ENCODE measurements around the gene PPDPF. TPM values are rescaled to one million over a fixed set of nuclear protein-coding genes. Genes with fewer than 3 reads are reported as not detected.

The PPDPF gene
- total and polyA plus RNA-seq, 2 donors (not counting 1 experiment from before 2014, with no cell fraction given), result 93.5 to 162 TPM

GRCh38 chr20:63542031-63542559 is 21.5 kb downstream of the PPDPF start:
- Mint-ChIP-seq H3K4me3 (peak overlapping the region; percentile 72), H3K4me1 (peaks cover 60% of the 10 kb centered on the region), H3K27me3 (no peaks in the 10 kb centered on the region), H3K9me3 (ENCODE audit: insufficient read depth) (no peaks in the 10 kb centered on the region), H3K27ac (peak overlapping the region; percentile 90)
- peak overlapping the region; percentile 56 for H3K4me2 ChIP-seq (replicated peaks; ENCODE audit: low read depth, low read length, poor library complexity, severe bottlenecking)
- ATAC-seq (ENCODE audit: low read depth) (no peak), DNase-seq (peak; percentile 45)
- H3K27ac ChIP-seq (ENCODE audit: low read length in 2 of 2), result peak overlapping the region; percentile 67 to 78
- WGBS (ENCODE audit: insufficient coverage), result 76% methylated on average over 34 of the region's 36 CpGs
- H3K36me3 ChIP-seq (replicated peaks in 1 of 2; ENCODE audit: control extremely low read depth in 1 of 2, control insufficient read depth in 1 of 2, extremely low read depth in 1 of 2, insufficient read depth in 2 of 2, low read length in 1 of 2), result no peaks in the 10 kb centered on the region
- TF ChIP-seq CTCF (IDR thresholded peaks at IDR 0.05) (no peak), EZH2 (IDR thresholded peaks at IDR 0.05; ENCODE audit: borderline replicate concordance, insufficient read depth, low read depth, low read length, poor library complexity, severe bottlenecking) (no peak)
- CTCF ChIA-PET, result interaction anchor here (0.9 to 2.8 kb wide), 4 partner anchors 10 to 166 kb away, joined by 3 to 10 read pairs (median 4); partner anchors contain the start of genes ARFRP1 and ZGPAT
- H3K4me3 ChIP-seq (ENCODE audit: control extremely low read depth in 1 of 5, extremely low read depth in 1 of 5, insufficient read depth in 1 of 5, low read depth in 2 of 5, low read length in 4 of 5), result peak overlapping the region in 2 of 5 experiments; percentile 13 to 39
- H3K27me3 ChIP-seq (replicated peaks in 1 of 4; ENCODE audit: control extremely low read depth in 1 of 4, control insufficient read depth in 3 of 4, insufficient read depth in 4 of 4, low read length in 3 of 4), result no peaks in the 10 kb centered on the region
- no peak overlapping the region for H2AFZ ChIP-seq (ENCODE audit: insufficient read depth, low read depth, low read length, poor library complexity, severe bottlenecking)
- POLR2A ChIA-PET, result interaction anchor here (0.6 to 2.1 kb wide), 11 partner anchors 11 to 399 kb away, joined by 3 to 11 read pairs (median 5); partner anchors contain the start of genes FNDC11 and GMEB2
- peak overlapping the region; percentile 35 for H3K9ac ChIP-seq (ENCODE audit: low read length)
- intact Hi-C loops (cut with micrococcal nuclease), result loop anchor here (1.0 kb wide), 1 partner anchor 11 kb away; no protein-coding TSS in a partner anchor
- H3K4me1 ChIP-seq (ENCODE audit: control insufficient read depth in 2 of 2, insufficient read depth in 2 of 2, low read length in 2 of 2), result peaks cover 50 to 80% of the 10 kb centered on the region in 2 donors
- H3K9me3 ChIP-seq (ENCODE audit: control extremely low read depth in 1 of 3, control insufficient read depth in 2 of 3, insufficient read depth in 1 of 3, low read length in 2 of 3), result no peaks in the 10 kb centered on the region
- H3K79me2 ChIP-seq (ENCODE audit: control insufficient read depth, insufficient read depth, low read length), result no peaks in the 10 kb centered on the region
- no peaks in the 10 kb centered on the region for H4K20me1 ChIP-seq (ENCODE audit: control insufficient read depth, insufficient read depth, low read length, poor library complexity, severe bottlenecking)

DNA sequence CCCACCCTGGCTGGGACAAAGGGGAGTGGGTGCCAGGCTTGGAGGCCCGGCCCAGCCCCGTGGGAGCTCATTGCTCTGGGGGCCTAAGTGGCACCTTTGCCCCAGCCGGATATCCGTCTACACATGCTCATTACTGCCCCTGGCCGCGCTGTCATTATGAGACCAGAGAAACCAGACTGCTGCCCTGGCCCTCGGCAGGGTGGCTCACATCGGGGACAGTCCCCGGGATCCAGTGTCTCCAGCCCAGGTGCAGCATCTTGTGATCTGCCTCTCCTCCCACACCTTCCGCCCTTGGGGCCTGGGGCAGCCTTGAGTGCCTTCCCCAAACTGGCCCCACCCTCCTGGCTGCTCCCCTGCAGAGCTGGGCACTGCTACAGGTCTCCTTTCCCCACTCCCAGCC is 22.1 kb downstream of the PPDPF start:
- DNase-seq (peak; percentile 80), ATAC-seq (ENCODE audit: low read depth) (peak; percentile 40)
- no peak overlapping the region for H2AFZ ChIP-seq (ENCODE audit: insufficient read depth, low read depth, low read length, poor library complexity, severe bottlenecking)
- peak overlapping the region in 2 of 5 experiments; percentile 13 to 39 for H3K4me3 ChIP-seq (ENCODE audit: control extremely low read depth in 1 of 5, extremely low read depth in 1 of 5, insufficient read depth in 1 of 5, low read depth in 2 of 5, low read length in 4 of 5)
- no peaks in the 10 kb centered on the region for H3K79me2 ChIP-seq (ENCODE audit: control insufficient read depth, insufficient read depth, low read length)
- Mint-ChIP-seq H3K4me1 (peaks cover 57% of the 10 kb centered on the region), H3K27ac (peak overlapping the region; percentile 89), H3K4me3 (peak overlapping the region; percentile 74), H3K27me3 (no peaks in the 10 kb centered on the region), H3K9me3 (ENCODE audit: insufficient read depth) (no peaks in the 10 kb centered on the region)
- WGBS (ENCODE audit: insufficient coverage), result 58% methylated on average over 10 of the region's 10 CpGs
- H3K9me3 ChIP-seq (ENCODE audit: control extremely low read depth in 1 of 3, control insufficient read depth in 2 of 3, insufficient read depth in 1 of 3, low read length in 2 of 3), result no peaks in the 10 kb centered on the region
- CTCF ChIA-PET, result interaction anchor here (0.9 to 2.8 kb wide), 3 partner anchors 10 to 165 kb away, joined by 3 to 10 read pairs (median 4); partner anchors contain the start of genes ARFRP1 and ZGPAT
- peak overlapping the region; percentile 67 to 78 for H3K27ac ChIP-seq (ENCODE audit: low read length in 2 of 2)
- intact Hi-C loops (cut with micrococcal nuclease), result loop anchor here (1.0 kb wide), 1 partner anchor 11 kb away; no protein-coding TSS in a partner anchor
- no peaks in the 10 kb centered on the region for H3K36me3 ChIP-seq (replicated peaks in 1 of 2; ENCODE audit: control extremely low read depth in 1 of 2, control insufficient read depth in 1 of 2, extremely low read depth in 1 of 2, insufficient read depth in 2 of 2, low read length in 1 of 2)
- POLR2A ChIA-PET, result interaction anchor here (0.6 to 2.1 kb wide), 7 partner anchors 10 to 93 kb away, joined by 3 to 11 read pairs (median 5); partner anchors contain the start of genes FNDC11 and GMEB2
- H3K4me2 ChIP-seq (replicated peaks; ENCODE audit: low read depth, low read length, poor library complexity, severe bottlenecking), result peak overlapping the region; percentile 56
- H3K27me3 ChIP-seq (replicated peaks in 1 of 4; ENCODE audit: control extremely low read depth in 1 of 4, control insufficient read depth in 3 of 4, insufficient read depth in 4 of 4, low read length in 3 of 4), result peaks cover 0 to 2% (median 0%) of the 10 kb centered on the region in 4 experiments
- H3K9ac ChIP-seq (ENCODE audit: low read length), result peak overlapping the region; percentile 35
- H3K4me1 ChIP-seq (ENCODE audit: control insufficient read depth in 2 of 2, insufficient read depth in 2 of 2, low read length in 2 of 2), result peaks cover 44 to 75% of the 10 kb centered on the region in 2 donors
- H4K20me1 ChIP-seq (ENCODE audit: control insufficient read depth, insufficient read depth, low read length, poor library complexity, severe bottlenecking), result no peaks in the 10 kb centered on the region
- TF ChIP-seq CTCF (IDR thresholded peaks at IDR 0.05), result no peak
- no peak for TF ChIP-seq EZH2 (IDR thresholded peaks at IDR 0.05; ENCODE audit: borderline replicate concordance, insufficient read depth, low read depth, low read length, poor library complexity, severe bottlenecking)

Data from B cell (primary cell).